ENCODE results near the gene CTNNA2. TPM values are rescaled to one million over a fixed set of nuclear protein-coding genes. Genes with fewer than 3 reads are reported as not detected.

CTNNA2 gene
- total RNA-seq, 1 donor from 2014 or later = 15.0 TPM

GRCh38 chr2:80209458-80209857, 696.6 kb downstream of the CTNNA2 start:
- TF ChIP-seq CTCF (conservative IDR thresholded peaks at IDR 0.05) = no peak
- H3K4me1 Mint-ChIP-seq (ENCODE audit: unreplicated experiment) = no peaks in the 10 kb centered on the region
- H3K27ac Mint-ChIP-seq = no peak overlapping the region
- DNase-seq (ENCODE audit: extremely low spot score, unreplicated experiment) = no peak
- H3K36me3 Mint-ChIP-seq = peaks cover 3% of the 10 kb centered on the region
- H3K27me3 Mint-ChIP-seq = peaks cover 4% of the 10 kb centered on the region
- H3K4me3 Mint-ChIP-seq = no peak overlapping the region
- peaks cover 4% of the 10 kb centered on the region for H3K9me3 Mint-ChIP-seq

GRCh38 chr2:80217446-80217845, 704.6 kb downstream of the CTNNA2 start:
- no peak overlapping the region for H3K4me3 Mint-ChIP-seq
- TF ChIP-seq CTCF (conservative IDR thresholded peaks at IDR 0.05) = no peak
- DNase-seq (ENCODE audit: extremely low spot score, unreplicated experiment) = no peak
- H3K36me3 Mint-ChIP-seq = no peaks in the 10 kb centered on the region
- H3K27me3 Mint-ChIP-seq = no peaks in the 10 kb centered on the region
- no peaks in the 10 kb centered on the region for H3K4me1 Mint-ChIP-seq (ENCODE audit: unreplicated experiment)
- no peak overlapping the region for H3K27ac Mint-ChIP-seq
- H3K9me3 Mint-ChIP-seq = peaks cover 5% of the 10 kb centered on the region

- H3K27me3 Mint-ChIP-seq = no peaks in the 10 kb centered on the region
- H3K9me3 Mint-ChIP-seq = no peaks in the 10 kb centered on the region
- no peak for TF ChIP-seq CTCF (conservative IDR thresholded peaks at IDR 0.05)
- no peak overlapping the region for H3K4me3 Mint-ChIP-seq
- H3K36me3 Mint-ChIP-seq = no peaks in the 10 kb centered on the region
- DNase-seq (ENCODE audit: extremely low spot score, unreplicated experiment) = no peak
- H3K4me1 Mint-ChIP-seq (ENCODE audit: unreplicated experiment) = no peaks in the 10 kb centered on the region
- no peak overlapping the region for H3K27ac Mint-ChIP-seq
These were observed 709.8 kb downstream of the CTNNA2 start for GRCh38 chr2:80222644-80223043.

DNA sequence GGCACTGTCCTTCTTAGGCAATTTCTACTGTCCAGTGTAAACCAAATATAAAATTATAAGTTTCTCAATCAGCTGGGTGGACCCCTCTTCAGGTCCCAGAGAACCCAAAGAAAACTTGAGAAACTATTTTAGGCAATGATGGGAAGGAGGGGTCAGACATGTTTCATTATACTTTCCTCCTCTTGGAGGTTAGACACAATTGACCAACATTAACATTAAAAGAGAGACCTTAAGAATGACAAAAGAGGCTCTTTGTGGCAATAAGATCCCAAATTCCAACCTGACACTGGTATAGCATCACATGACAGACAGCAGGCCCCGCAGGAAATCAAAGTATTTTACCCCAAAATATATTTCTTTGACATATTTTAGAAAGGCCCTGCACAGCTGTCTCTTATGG, 718.6 kb downstream of the CTNNA2 start:
- H3K27ac Mint-ChIP-seq = no peak overlapping the region
- no peaks in the 10 kb centered on the region for H3K9me3 Mint-ChIP-seq
- TF ChIP-seq CTCF (conservative IDR thresholded peaks at IDR 0.05) = no peak
- no peaks in the 10 kb centered on the region for H3K36me3 Mint-ChIP-seq
- peaks cover 3% of the 10 kb centered on the region for H3K4me1 Mint-ChIP-seq (ENCODE audit: unreplicated experiment)
- DNase-seq (ENCODE audit: extremely low spot score, unreplicated experiment) = no peak
- H3K27me3 Mint-ChIP-seq = no peaks in the 10 kb centered on the region
- no peak overlapping the region for H3K4me3 Mint-ChIP-seq

DNA sequence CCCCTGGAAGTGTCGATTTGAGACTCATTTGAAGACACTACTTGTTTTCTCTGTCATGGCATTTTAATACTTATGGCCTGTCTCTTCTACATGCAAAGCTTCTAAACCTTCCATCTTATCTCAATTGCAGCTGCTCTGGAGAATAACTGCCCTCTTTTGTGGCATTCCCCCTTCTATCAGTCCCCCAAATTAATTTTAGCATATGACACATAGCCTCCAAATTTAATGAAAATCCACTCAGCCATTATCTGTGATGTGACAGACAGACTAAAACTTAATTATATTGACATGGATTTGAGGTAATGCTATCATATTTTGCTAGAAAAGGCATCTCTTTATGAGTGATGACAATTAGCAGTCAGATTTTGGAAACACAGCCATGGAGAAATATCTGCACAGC, 720.5 kb downstream of the CTNNA2 start:
- Mint-ChIP-seq H3K4me3 (no peak overlapping the region), H3K4me1 (ENCODE audit: unreplicated experiment) (peaks cover 7% of the 10 kb centered on the region), H3K9me3 (peaks cover 1% of the 10 kb centered on the region), H3K36me3 (no peaks in the 10 kb centered on the region), H3K27me3 (no peaks in the 10 kb centered on the region), H3K27ac (no peak overlapping the region)
- no peak for TF ChIP-seq CTCF (conservative IDR thresholded peaks at IDR 0.05)
- no peak for DNase-seq (ENCODE audit: extremely low spot score, unreplicated experiment)
